HG03565 (cell line): ENCODE results near the gene ELOB.
"Not testable (repeated sequence)": the region's sequence is repeated elsewhere in the genome, so short reads cannot be mapped to it uniquely, and the experiment has no call there.

Experiments
- ATAC-seq: cut with Tn5 transposase; IDR thresholded peaks from one replicate; pipeline ENCODE4 v1.9.1; 2021; ENCODE audit warnings: mild to moderate bottlenecking, moderate library complexity; ENCODE audit not compliant: unreplicated experiment

Gene ELOB

GRCh38 chr16:2724816-2725348 is 52.2 kb downstream of the ELOB start:
- ATAC-seq, result no peak

- ATAC-seq, result no peak
Observed at GRCh38 chr16:2724088-2724676, 52.9 kb downstream of the ELOB start.

GRCh38 chr16:2721634-2722173 is 55.4 kb downstream of the ELOB start:
- ATAC-seq, result not testable (repeated sequence)
